ENCODE results near the gene MYH11.

Gene MYH11

DNA sequence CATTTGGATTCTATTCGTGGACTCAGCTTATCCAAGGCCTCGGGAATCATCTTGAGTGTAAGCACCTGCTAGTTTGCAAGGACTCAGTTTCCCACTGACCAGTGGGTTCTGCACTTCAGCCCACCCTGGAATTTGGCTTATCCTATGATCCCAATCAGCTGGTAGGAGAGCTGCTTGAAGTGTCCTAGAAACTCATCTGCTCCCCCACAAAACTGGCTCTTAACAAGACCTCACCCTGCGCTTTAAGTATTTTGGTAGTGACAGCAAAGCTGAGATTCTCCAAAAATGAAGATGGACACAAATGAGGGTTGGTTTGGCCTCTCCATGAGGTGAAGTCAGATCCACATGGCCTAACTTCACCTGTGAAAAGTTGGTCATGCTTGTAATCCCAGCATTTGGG is 149.5 kb downstream of the MYH11 start:
- no peak overlapping the region for H3K4me3 ChIP-seq (replicated peaks in 1 of 2; ENCODE audit: low read depth in 2 of 2, low read length in 2 of 2)
- no peak for DNase-seq (ENCODE audit: low read depth in 2 of 2)
- TF ChIP-seq, protein P1, sequence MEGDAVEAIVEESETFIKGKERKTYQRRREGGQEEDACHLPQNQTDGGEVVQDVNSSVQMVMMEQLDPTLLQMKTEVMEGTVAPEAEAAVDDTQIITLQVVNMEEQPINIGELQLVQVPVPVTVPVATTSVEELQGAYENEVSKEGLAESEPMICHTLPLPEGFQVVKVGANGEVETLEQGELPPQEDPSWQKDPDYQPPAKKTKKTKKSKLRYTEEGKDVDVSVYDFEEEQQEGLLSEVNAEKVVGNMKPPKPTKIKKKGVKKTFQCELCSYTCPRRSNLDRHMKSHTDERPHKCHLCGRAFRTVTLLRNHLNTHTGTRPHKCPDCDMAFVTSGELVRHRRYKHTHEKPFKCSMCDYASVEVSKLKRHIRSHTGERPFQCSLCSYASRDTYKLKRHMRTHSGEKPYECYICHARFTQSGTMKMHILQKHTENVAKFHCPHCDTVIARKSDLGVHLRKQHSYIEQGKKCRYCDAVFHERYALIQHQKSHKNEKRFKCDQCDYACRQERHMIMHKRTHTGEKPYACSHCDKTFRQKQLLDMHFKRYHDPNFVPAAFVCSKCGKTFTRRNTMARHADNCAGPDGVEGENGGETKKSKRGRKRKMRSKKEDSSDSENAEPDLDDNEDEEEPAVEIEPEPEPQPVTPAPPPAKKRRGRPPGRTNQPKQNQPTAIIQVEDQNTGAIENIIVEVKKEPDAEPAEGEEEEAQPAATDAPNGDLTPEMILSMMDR (IDR thresholded peaks at IDR 0.05; ENCODE audit: low read depth, low read length): no peak

DNA sequence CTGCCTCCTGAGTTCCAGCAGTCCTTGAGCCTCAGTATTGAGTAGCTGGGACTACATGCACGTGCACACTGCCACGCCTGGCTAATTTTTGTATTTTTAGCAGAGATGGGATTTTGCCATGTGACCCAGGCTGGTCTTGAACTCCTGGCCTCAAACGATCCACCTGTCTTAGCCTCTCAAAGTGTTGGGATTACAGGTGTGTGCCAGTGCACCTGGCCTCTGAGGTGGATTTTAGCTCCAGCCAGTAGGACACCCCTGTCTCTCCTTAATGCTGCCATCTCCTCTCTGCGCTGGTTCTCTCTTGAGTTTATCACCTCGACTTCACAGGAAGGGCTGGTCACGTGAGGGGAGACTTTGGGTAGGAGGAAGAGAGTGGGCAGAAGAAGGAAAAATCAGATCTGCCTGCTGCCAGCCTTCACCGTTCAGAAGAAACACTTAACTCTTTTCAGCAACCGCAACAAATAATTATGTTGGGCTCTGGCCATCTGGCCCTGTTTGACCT is 151.7 kb downstream of the MYH11 start:
- TF ChIP-seq, protein P1 (IDR thresholded peaks at IDR 0.05; ENCODE audit: low read depth, low read length): no peak
- DNase-seq (ENCODE audit: low read depth in 2 of 2): no peak
- no peak overlapping the region for H3K4me3 ChIP-seq (replicated peaks in 1 of 2; ENCODE audit: low read depth in 2 of 2, low read length in 2 of 2)

DNA sequence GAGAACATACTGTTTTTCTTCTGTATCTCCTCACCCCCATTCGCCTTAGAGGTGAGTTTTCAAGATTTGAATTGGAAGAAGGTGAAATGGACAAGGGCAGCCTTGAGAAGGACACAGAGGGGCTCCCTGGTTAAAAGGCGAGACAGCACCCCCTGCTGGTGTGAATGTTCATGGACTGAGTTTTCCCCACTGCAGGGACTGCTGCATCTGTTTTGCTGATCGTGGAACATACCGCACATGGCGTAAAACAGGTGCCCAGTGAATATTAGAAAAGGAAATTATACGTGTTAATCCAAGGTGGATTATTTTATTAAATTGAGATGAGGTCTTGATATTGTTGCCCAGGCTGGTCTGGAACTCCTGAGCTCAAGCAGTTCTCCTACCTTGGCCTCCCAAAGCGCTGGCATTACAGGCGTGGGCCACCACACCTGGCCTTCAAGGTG is 152.3 kb downstream of the MYH11 start:
- TF ChIP-seq, protein P1 (IDR thresholded peaks at IDR 0.05; ENCODE audit: low read depth, low read length): peak; percentile 84
- DNase-seq (ENCODE audit: low read depth in 2 of 2): peak; percentile 81 to 85
- H3K4me3 ChIP-seq (replicated peaks in 1 of 2; ENCODE audit: low read depth in 2 of 2, low read length in 2 of 2): no peak overlapping the region

DNA sequence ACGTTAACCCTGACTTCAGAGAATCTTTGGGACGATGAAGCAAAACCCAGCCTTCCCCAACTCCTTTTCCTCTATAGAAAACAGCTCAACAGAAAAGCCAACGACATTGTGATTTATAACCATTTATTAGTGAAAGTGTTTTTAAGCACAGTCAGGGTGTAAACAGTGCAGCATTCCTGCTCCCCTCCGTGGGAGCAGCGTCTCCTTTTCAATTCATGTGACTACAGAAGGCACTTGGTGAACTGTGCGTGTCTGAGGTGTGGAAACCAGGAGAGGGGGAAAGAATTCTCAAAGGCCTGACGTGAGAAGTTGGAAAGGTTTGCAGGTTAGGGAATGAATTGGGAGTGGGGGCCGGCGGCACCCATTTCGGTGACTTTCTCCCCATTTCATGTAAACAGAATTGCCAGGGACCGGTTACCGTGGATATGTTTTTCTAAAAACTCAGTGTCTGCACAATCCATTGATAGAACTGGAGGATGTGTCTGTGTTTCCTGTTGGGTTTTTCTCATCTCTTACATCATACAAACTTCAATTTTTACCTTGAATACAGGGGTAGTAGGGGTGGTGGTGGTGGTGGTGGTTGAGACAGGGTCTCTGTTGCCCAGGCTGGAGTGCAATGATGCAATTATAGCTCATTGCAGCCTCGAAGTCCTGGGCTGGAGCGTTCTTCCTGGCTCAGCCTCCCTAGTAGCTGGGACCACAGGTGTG is 153.6 kb downstream of the MYH11 start:
- TF ChIP-seq, protein P1 (IDR thresholded peaks at IDR 0.05; ENCODE audit: low read depth, low read length): no peak
- H3K4me3 ChIP-seq (replicated peaks in 1 of 2; ENCODE audit: low read depth in 2 of 2, low read length in 2 of 2): no peak overlapping the region
- DNase-seq (ENCODE audit: low read depth in 2 of 2): no peak

DNA sequence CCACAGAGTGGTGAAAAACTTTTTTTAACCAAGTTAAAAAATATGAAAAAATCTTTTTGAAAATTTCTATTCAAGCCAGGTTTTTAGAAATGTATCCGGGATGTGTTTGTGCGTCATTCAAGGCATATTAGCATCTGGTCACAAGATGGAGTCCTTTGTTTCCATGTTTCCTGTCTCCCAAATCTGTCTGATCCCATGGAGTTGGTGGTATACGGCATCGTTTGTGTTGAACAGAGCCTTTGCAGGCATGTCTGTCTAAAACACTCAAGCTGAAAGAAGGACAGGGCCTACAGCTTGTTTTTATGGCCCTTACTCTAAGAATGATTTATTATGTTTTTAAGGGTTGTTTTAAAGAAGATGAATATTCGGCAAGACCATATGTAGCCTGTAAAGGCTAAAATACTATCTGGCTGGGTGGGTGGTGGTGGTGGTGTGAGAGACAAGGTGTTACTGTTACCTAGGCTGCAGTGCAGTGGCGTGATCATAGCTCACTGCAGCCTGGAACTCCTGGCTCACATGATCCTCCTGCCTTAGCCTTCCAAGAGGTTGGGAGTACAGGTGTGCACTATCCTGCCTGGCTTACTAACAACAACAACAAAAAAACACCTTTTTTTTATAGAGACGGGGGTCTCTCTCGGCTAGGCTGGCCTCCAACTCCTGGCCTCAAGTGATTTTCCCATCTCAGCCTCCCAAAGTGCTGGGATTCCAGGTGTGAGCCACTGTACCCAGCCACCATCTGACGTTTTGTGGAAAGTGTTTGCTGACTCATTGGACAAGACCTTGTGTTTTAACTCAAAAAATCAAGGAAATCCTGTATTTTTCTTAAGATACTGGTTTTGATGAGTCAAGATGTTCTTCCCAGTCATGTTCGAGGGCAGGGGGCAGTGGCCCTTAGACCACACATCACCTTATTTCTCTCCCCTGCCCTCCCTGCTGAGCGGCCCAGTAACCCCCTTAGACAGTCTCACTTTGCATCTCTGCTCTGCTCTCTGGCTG is 154.6 kb downstream of the MYH11 start:
- TF ChIP-seq, protein P1 (IDR thresholded peaks at IDR 0.05; ENCODE audit: low read depth, low read length): no peak
- peak in 1 of 2 donors; percentile 64 for DNase-seq (ENCODE audit: low read depth in 2 of 2)
- H3K4me3 ChIP-seq (replicated peaks in 1 of 2; ENCODE audit: low read depth in 2 of 2, low read length in 2 of 2): no peak overlapping the region

DNA sequence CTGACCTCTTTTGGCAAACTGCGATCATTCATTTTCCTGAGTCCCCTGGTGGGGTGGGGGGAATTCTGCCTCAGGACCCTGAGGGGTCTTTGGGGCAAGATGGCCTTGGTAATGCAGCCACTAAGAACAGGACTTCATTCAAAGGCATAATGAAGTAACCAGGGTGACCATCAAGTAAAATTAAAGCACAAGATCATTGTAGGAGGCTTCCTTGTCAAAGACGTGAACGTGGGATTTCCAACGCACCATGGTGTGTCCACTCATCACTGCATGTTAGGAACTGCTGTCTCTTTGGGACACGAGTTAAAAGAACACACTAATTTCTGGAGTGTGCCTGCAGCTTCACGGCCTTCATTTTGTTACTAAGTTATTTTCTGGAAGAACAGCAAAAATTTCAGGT is 155.5 kb downstream of the MYH11 start:
- no peak overlapping the region for H3K4me3 ChIP-seq (replicated peaks in 1 of 2; ENCODE audit: low read depth in 2 of 2, low read length in 2 of 2)
- DNase-seq (ENCODE audit: low read depth in 2 of 2): no peak
- TF ChIP-seq, protein P1 (IDR thresholded peaks at IDR 0.05; ENCODE audit: low read depth, low read length): no peak
